GM18867 (cell line): ENCODE data around the gene ZSWIM2.
"Not testable (repeated sequence)": the region's sequence is repeated elsewhere in the genome, so short reads cannot be mapped to it uniquely, and the experiment has no call there.

Experiments
- ATAC-seq: cut with Tn5 transposase; IDR thresholded peaks from one replicate; pipeline ENCODE4 v1.9.1; 2021; ENCODE audit warnings: mild to moderate bottlenecking, moderate library complexity; ENCODE audit not compliant: unreplicated experiment

The ZSWIM2 gene

GRCh38 chr2:186852508-186852907 lies 3.5 kb upstream of the ZSWIM2 start:
- ATAC-seq = no peak

- ATAC-seq = no peak
These were observed 6.6 kb downstream of the ZSWIM2 start for GRCh38 chr2:186842373-186842772.

GRCh38 chr2:186841940-186842339 lies 7.0 kb downstream of the ZSWIM2 start:
- no peak for ATAC-seq

- no peak for ATAC-seq
These were observed 13.3 kb downstream of the ZSWIM2 start for GRCh38 chr2:186835628-186836027.

- no peak for ATAC-seq
These were observed 21.0 kb downstream of the ZSWIM2 start for GRCh38 chr2:186827862-186828492.

- ATAC-seq = no peak
These were observed 21.6 kb downstream of the ZSWIM2 start for GRCh38 chr2:186827411-186827810.

GRCh38 chr2:186822323-186822722 lies 26.6 kb downstream of the ZSWIM2 start:
- ATAC-seq = no peak

GRCh38 chr2:186820303-186820702 lies 28.7 kb downstream of the ZSWIM2 start:
- no peak for ATAC-seq

GRCh38 chr2:186811760-186812159 lies 37.2 kb downstream of the ZSWIM2 start:
- not testable (repeated sequence) for ATAC-seq

- ATAC-seq = no peak
These were observed 42.4 kb downstream of the ZSWIM2 start for GRCh38 chr2:186806591-186806990.

GRCh38 chr2:186798604-186799003 lies 50.4 kb downstream of the ZSWIM2 start:
- ATAC-seq = not testable (repeated sequence)

- ATAC-seq = no peak
These were observed 64.0 kb downstream of the ZSWIM2 start for GRCh38 chr2:186784930-186785329.

GRCh38 chr2:186783254-186783653 lies 65.7 kb downstream of the ZSWIM2 start:
- no peak for ATAC-seq

- ATAC-seq = peak; percentile 56
These were observed 68.2 kb downstream of the ZSWIM2 start for GRCh38 chr2:186780701-186781316.
